NCI-H1048 (cell line): ENCODE results near the gene PRR4.
A peak's percentile ranks its signal among the peaks of the same experiment; 100 is the strongest.

Source experiments
- DNase-seq: peaks from one replicate; lab custom pipeline; 2025; lab: John Stamatoyannopoulos, UW

Gene PRR4, protein sequence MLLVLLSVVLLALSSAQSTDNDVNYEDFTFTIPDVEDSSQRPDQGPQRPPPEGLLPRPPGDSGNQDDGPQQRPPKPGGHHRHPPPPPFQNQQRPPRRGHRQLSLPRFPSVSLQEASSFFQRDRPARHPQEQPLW

DNA sequence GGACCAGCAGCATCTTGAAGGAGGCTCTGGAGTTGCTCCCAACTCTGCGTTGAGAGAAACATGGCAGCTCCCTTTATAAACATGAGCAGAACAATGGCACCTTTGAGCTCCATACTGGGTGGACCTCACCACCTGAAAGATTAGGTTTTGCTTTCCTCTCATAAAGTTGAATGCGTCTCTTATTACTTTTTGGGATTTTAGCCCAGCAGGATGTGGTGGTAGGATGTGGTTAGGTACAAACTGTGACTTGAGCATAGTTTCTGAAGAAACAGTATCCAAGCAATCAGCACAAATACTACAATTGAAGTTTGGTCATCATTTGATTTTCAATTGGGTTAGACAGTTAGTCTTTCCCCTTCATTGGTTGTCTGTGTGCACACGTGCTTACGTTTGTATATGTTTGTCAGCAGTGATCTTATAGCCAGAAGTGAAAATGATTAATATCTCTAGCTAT is at the start of gene PRR4:
Gene PRR4, minus strand, starts transcription at position 51 of the 454 bp plus-strand sequence. Its CDS starts 38 bp downstream, at position 13.
- DNase-seq, result no peak

DNA sequence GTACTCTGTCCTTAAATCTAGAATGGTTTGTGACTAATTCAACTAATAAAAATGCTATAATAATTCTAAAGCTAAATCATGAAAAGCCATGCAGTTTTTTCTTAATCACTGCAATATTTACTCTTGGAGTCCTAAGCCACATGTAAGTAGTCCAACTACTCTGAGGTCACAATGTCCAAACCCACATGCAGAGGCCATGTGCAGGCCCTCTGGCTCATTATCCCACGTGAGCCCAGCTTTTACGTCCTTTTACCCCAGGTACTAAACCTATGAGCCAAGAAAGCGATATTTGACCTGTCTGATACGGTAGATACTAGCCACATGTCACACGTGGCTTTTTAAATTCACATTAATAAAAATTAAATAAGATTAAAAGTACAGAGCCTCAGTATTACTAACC is 47.6 kb upstream of the PRR4 start:
- no peak for DNase-seq

DNA sequence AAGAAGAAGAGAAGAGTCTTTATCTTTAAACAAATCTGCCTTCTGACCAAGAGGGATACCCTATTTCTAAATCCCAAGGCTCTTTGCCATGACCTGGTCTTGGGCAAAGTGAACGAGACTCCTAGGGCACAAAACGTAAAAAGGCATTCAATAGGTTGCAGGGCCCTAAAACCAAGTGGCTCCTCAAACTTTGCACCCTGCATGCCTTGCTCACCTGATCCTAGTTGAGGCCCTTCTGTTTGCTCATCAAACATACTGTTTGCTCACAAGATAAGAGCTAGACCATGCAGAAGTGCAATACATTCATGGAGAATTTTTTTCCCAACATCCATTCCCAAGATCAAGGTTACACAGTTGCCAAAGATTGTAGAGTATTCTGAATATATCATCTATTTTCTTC is 42.7 kb upstream of the PRR4 start:
- DNase-seq, result no peak

DNA sequence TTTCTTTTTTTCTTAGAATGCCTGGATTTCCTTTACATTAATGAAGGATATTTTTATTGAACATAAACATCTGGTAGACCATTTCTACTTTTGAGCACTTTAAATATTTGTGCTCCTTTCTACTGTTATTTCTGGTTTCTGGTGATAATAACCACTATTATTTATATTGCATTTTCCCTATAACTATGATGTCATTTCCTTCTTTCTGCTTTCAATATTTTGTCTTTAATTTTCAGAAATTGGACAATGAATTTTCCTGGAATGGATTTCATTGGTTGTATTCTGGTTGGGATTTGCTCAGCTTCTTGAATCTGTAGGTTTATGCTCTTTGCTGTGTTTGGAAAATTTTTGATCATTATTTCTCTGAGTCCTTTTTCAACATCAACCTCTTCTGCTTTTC is 40.0 kb upstream of the PRR4 start:
- no peak for DNase-seq

DNA sequence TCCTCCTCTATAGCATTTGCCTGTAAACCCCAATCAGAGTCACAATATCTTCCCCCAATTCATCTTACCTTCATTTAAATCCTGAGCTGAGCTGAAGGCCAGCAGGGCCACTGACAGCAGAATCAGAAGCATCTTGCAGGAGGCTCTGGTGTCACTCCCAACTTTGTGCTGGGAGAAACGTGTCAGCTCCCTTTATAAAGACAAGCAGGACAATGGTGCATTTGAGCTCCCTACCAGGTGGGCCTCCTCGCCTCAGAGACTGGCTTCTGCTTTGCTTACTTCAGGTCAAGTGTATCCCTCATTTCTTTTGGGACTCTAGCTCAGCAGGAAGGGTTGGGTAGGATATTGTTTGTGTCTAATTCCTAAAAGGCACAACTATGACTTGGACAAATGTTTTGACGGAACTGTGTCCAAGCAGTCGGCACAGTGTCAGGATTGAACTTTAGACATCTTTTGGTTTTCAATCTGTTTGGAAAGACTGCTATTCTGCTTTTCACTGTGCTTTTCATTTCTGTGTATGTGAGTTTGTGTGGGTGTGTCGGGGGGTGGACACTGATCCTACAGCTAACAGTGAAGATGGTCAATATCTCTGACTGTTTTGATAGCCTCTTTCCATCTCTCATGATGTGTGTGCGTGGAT is 34.9 kb upstream of the PRR4 start, which contains the start of gene PRH1:
Gene PRH1, minus strand, starts transcription at position 170 of the 640 bp plus-strand sequence. Its CDS starts 38 bp downstream, at position 132.
- no peak for DNase-seq

DNA sequence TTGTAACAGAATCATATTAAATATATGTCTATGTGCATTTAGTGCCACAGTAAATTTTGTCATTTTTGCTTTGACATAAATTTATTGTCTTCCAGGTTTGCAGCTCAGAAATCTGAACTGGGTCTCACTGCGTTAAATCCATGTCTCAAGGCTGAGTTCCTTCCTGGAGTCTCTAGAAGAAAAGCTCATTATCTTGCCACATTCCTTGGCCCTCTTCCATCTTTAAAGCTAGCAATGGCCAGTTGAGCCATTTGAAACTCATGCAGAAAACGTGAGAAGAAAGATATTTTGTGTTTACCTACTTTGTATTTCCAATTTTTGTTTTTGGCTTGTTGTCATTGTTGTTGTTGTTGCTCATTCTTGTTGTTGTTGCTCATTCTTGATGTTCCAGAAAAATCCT is 24.1 kb upstream of the PRR4 start:
- no peak for DNase-seq

DNA sequence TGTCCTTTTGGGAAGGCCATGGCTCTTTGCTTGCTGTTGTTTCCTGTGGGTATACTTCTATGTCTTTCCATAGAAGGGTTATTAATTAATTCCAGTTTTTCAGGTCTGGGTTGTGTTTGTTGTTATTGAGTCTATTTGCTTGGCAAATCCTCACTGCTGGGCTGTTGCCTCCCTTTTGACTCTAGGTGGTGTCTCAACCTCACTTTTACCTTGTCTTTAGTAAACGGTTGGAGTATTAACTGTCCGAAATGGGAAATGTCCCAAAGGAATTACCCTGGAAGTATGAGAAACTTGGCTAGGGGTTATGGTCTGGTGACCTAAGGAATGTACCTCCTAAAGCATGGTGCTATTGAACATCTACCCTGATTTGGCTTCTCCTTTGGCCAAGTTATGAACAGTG is 18.1 kb upstream of the PRR4 start:
- no peak for DNase-seq

DNA sequence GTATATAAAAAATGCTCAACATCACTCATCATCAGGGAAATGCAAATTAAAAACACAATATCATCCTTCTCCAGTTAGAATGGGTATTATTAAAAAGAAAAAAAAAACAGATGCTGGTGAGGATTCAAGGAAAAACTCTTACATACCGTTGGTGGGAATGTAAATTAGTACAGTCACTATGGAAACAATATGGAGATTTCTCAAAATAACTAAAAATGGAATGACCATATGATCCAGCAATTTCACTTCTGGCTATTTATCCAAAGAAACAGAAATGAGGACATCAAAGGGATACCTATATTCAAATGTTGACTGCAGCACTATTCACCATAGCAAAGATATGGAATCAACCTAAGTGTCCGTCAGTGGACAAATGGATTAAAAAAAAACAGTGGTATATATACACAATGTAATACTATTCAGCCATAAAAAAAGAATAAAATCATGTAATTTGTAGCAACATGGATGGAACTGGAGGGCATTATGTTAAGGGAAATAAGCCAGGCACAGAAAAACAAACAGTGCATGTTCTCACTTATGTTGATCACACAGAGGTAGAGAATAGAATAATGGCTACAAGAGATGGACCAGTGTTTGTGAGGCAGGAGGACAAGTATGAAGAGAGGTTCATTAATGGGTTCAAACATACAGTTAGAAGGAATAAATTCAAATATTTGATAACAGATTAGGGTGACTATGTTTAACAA is 14.4 kb upstream of the PRR4 start:
- peak; percentile 21 for DNase-seq

DNA sequence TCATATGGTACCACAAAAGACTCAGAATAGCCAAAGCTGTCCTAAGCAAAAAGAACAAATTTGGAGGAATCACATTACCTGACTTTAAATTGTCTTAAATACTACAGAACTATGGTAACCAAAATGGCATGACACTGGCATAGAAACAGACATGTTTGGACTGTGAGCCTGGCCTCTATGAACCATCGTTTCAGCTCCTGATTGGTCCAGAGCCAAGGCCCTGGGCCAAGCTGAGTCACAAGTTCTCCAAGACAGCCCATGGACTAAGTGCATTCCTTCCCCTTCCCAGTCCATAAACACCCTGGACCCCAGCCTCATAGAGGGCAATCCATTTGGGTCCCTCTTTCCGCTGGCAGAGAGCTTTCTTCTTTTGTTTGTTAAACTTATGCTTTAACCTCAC is 12.1 kb upstream of the PRR4 start:
- no peak for DNase-seq

DNA sequence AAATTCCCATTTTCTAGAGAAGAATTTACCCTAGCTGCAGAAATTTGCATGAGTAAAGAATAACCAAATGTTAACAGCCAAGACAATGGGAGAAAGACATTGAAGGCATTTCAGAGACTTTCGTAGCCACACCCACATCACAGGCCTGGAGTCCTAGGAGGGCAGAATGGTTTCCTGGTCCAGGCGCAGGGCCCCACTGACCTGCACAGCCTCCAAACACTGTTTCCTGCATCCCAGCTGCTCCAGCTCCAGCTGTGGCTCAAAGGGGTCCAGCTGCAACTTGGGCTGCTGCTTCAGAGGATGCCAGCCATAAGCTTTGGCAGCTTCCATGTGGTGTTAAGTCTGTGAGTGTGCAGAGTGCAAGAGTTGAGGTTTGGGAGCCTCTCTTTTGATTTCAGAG is 6.5 kb upstream of the PRR4 start:
- DNase-seq, result no peak

DNA sequence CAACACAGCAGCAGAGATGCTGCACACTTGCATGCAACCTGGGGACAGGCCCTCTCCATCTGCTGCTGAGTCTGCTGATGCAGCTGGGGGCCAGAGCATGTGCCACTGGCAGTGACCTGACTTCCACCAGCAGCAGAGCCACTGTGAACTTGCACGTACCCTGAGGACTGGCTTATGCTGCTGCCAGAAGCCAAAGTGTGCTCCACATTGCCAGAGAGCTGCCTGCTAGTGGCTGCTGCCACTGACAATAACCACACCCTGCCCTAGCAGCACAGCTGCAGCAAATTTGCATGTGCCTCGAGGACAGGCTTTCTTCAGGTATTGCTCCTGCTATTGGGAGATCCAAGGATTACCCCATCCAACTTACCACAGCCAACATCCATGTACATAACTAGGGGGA is 4.5 kb upstream of the PRR4 start:
- DNase-seq, result no peak

DNA sequence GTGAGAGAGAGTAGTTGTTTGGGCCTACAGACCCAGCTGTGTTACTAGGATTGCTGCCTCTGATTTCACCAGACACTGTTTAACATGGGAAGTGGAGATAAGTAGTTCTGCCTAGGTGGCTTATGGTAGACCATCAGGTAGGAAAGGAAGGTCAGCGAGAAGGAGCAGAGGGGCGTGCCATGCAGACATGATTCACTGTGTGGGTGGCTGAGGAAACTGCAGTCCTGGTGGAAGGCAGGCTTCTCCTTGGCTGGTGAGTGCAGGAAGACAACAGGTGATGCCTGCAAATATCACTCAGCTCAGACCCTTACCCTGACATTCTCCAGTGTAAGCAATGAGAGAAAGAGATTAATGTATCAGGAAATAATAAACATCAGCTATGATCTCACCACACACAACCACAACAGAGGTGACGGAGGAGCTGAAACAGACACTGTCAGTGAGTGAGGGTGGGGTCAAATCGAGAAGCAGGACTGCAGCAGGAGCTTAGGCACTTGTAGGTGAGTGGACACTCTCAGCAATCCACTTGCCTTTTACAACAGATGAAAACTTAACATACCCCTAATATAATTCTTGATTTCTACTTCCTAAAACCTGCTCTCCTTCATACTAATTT is 2.1 kb upstream of the PRR4 start:
- no peak for DNase-seq

DNA sequence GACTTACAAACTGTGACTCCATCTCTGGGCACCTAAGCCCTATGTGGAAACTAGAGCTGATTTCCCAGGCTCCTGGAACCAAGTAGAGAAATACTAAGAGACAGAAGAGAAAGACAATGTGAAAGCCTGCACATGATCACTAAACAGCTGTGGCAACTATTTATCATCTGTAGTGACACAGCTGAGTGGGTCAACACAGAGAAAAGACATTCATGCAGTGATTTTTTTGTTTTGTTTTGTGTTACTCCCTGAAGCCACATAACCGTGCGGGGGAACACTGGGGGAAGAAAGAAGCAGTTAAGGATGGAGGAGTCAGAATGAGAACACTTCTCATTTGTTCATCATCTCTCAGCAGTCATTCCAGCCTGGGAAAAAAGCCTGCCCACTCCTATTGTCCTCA is 1.5 kb downstream of the PRR4 start:
- no peak for DNase-seq

DNA sequence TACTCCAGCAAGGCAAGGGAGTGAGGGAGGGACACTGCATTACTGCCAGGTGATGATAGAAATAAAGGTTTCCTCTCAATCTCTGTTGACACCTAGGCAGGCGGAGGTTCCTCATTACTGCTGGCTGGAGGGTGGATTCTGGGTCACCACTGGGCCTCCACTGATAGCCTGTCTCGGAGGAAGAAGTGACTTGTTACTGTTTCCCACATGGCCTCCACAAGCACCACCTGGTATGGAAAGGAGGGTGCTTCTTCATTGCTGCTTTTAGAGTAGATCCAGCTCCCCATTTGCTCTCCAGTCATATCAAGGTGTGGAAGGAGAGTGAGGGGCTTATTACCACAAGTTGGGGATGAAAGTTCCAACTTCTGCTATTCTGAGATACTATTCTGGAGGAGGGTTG is 6.4 kb downstream of the PRR4 start:
- DNase-seq, result no peak

DNA sequence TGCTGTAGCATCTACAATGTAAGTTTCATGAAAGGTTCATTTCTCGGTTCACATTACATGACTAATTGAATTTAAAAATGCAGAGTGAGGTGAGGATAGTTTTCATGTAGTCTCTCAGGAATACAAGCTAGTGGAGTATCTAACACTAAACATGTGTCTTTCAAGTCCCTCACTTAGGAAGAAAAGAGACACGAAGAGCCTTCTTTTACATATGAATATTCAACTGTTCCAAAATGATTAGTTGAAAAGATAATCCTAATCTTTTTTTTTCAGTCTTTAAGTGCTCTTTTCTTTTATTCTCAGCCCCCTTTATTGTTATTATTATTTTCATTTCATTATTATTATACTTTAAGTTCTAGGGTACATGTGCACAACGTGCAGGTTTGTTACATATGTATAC is 10.8 kb downstream of the PRR4 start:
- no peak for DNase-seq

DNA sequence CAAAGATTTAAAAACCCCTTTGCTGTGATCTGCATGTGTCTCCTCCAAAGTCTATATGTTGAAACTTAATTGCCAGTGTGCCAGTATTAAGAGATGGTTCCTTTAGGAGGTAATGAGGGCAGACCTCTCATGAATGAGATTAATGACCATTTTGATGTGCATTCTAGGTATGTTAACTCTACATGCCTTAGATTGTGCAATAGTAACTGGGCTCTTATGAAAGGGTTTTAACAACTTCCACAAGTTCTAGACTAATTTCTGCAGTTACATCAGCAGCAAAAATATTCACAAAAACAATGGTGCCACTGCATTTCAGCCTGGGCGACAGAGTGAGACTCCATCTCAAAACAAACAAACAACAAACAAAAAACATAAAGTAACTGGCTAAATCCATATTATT is 19.3 kb downstream of the PRR4 start:
- DNase-seq, result no peak

DNA sequence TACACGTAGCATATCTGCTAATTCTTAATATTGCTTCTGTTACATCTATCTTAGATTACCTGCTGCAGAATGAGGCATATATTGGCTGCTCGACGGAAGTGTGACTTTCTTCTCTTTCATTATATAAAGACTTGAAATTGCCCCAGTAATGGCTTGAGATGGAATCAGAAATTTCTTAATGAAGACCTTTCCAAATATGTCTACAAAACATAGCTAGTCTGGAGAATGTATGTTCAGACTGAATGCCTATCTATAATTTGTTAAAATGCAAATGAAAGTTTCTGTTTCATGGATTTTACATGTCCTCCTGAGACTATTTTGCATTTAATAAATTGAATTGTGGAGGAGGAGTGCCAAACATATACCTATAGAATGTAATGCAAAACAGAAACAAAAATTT is 23.0 kb downstream of the PRR4 start, which contains the start of gene TAS2R10:
Gene TAS2R10, minus strand, starts transcription at position 101 of the 400 bp plus-strand sequence. Its CDS starts 89 bp downstream, at position 12.
- no peak for DNase-seq

DNA sequence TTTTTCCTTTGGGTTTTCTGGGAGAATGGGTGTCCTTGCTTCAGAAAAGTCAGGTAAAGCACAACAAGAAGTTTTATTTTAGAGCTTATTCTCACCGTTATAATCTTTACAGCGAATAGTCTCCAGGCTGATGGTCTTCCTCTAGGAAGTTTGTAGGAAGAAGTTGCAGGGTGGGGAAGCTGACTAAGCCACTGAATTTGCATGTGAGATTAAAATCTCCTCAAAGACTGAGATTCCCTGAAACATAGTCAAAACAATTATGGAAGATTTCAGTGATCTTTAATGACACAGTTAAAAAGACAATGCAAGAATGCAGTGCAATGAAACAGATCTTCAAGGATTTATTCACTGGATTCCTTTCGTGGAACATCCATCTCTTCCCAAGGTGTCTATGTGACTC is 24.3 kb downstream of the PRR4 start:
- DNase-seq, result no peak

DNA sequence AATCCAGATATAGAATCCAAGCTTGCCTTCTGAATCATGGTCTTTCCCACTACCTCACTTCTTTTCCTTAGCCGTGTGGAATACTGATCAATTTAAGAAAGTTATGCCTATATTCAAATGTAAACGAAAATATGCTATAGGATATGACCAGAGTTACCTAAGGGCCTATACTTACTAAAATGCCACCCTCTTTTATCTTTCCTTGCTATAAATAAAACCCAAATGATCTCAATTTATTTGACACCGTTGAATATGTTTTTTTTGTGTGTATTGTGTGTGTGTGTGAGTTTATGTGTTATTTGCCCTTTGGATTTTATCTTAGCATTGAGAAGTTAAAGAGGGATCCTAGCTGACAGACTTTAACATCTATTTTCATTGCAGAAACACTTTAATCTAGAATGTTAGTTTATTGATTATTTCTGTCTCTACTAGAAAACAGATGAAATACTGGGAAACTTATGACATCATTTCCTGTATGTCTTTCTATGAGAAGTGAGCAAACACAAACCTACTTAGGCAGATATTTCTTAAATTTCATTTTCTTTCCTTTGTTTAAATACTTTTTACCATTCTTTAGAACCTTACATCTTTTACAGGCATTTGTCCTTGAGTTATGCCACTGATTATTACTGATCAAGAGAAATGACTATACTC is 37.3 kb downstream of the PRR4 start:
- no peak for DNase-seq

DNA sequence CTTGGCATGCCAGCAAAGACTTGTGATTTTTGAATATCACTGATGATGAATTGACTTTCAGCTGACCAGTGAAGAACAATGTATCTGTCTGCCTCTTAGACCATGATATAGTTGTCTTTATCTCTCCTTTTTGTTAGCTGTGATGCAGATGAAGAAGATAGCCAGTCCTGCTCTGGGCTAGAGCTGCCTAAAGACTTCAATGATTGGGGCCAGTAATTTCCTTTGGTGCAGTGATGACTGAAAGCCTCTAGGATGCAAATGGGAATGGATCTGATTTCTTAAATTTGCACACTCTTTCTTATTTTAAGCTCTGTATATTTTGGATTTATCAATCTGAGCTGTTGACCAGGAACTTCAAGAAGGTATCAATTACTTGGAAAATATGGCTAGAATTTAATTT is 39.2 kb downstream of the PRR4 start, which contains the start of gene TAS2R9:
Gene TAS2R9, minus strand, starts transcription at position 101 of the 400 bp plus-strand sequence. Its CDS starts 93 bp downstream, at position 8.
- DNase-seq, result no peak

DNA sequence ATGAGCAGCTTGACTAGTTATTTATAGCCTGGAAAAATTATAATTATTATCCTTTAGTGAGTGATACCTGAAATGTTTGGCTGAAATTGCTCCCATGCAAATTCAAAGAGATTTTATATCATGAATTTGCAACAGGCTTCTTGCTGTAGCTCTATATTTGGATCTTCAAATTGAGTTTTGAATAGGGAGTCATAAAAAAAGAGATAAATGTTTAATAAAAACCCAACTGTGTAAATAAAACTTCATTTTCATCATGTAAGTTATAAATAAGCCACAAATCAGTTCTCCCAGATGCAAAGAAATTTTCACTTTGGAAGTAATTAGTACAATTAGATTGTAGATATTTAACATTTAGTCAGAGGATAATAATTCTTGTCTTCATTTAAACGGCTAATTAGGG is 42.1 kb downstream of the PRR4 start, which contains the start of gene TAS2R8:
Gene TAS2R8, minus strand, starts transcription at position 101 of the 400 bp plus-strand sequence. CDS start 306 bp downstream, outside the sequence.
- DNase-seq, result no peak

DNA sequence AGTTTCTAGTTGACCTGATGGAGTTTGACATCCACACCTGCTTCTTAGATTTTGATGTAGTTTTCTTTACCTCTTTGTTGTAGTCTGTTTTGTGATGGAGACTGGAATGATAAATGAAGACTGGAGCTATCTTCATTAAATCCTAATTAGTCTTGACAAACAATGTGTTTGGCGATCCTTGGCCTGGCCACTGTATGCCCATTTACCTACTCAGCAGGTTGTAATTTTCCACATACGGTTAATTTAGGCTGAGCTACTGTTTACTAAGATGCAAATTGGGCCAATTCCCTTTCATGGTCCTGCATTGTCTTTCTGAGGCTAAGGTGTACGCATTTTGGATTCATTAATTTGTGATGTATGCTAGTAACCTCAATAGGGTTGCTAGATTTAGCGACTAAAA is 46.7 kb downstream of the PRR4 start, which contains the start of gene TAS2R7:
Gene TAS2R7, minus strand, starts transcription at position 41 of the 400 bp plus-strand sequence. CDS start 57 bp downstream, outside the sequence.
- DNase-seq, result no peak
